Measurements from ENCODE around the gene C1orf122.

Gene C1orf122

DNA sequence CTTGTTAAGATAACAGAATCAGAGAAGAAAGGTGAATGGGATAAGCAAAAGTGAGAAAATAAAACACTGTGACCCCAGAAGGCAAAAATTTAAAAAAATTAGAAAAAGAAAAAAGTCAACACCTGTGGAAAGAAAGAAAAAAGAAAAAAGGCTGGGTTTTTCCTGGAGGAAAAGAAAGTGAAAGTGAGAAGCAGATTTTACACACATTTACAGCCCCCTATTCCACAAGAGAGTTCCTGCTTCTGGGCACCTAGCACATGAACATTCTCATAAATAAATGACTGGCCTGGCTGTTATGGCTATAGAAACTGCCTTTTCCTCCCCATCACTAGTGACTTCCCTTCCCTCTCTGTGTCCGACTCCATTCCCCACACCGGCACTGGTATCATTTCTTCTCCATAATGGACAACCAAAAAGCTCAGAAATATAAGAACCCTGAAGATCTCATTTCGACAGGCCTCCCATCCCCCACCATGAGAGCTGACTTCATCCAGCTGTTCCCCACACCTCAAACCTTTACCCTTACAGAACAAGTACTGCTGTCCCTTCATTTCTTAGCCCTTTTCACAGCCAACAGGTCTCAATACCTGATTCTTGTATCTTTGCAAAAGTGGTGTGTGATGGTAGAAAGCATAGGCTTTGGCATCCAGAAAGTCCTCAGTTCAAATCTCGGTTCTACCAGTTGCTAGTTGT is 39.2 kb downstream of the C1orf122 start:
- no peak for DNase-seq

DNA sequence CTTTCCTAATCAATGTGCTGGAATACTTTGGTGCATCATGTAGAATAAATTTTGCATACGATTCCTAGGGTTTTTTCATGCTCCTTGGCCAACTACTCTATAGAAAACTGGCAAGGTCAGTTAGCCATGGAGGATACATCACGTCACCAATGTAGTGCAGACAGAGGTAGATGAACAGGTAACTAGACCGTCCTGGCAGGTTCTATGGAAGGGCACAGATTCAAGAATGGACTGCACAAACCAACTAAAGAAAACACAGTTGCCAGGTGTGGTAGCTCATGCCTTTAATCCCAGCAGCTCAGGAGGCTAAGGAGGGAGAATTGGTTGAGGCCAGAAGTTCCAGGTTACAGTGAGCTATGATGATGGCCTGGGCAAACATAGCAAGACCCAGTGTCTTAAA is 41.9 kb downstream of the C1orf122 start:
- DNase-seq = no peak

DNA sequence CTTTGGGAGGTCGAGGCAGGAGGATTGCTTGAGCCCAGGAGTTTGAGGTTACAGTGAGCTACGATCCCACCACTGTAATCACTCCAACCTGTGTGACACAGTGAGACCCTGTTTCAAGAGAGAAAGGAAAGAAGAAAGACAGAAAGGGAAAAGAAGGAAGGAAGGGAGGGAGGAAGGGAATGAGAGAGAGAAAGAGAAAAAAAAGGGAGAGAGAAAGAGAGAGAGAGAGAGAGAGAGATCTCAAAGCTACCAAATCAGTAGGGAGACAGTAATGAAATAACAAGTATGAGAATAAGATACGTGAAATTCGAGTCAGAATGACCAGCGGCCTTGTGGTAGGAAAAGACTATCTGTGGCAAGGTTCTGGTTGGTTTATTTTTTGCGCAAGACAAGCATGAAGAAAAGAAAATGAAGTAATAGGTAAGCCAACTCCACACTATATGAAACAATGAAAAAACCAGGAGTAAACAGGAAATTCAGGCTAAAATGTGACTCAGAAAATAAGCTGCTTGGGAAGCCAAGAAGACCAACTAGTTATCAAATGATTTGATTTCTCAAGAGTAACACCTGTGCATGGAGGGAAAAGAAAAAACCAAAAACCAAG is 42.9 kb downstream of the C1orf122 start:
- no peak for DNase-seq

DNA sequence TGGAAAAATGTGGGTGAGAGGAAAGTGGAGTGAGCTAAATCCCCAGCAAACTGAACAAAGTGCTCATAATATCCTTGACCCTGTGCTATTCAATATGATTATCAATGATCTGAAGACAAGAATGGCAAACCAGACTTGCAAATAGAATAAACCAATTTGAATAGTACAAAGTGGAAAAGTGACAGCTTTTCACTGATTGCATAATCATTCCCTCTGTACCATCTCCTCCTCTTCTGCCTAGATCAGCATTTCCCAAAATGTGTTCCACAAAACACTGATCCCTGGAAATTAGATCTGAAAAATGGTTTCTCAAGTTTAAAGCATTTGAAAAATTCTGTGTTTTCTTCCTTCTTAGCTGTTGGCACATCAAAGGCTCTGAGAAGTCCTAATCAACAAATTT is 43.7 kb downstream of the C1orf122 start:
- DNase-seq = no peak

DNA sequence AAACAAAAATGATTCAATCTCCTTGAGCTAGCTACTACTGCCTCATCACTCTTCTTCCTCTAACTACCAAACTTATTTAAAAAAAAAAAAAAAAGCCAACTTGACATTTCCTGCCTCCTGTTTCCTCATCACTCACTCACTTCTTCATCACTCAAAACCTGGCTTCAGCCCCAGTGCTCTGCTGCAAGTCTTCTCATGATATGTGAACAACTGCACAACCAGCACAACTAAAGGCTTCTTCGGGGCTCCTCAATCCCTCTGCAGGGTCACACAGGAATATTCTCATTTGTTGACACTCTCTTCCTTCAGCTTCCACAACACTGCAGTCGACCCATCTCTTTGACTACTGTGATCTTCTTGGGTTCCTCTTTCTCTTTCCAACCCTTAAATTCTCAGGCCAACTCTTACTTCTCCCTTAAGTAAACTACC is 44.2 kb downstream of the C1orf122 start:
- no peak for DNase-seq

DNA sequence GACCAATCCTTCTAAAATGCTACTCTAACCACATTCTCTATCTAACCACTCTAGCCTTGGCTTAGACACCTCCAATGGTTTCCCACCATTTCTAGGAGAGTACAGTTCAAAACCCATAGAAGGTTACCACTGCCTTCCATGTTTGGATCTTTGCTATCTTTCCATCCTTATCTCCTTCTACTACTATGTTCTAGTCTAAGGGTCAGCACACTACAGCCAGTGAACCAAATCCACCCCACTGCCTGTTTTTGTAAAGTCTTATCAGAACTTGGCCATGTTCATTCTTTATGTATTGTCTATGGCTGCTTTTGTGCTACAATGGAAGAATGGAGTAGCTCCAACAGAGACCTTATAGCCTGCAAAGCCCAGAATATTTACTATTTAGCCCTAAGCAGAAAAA is 45.6 kb downstream of the C1orf122 start:
- no peak for DNase-seq

DNA sequence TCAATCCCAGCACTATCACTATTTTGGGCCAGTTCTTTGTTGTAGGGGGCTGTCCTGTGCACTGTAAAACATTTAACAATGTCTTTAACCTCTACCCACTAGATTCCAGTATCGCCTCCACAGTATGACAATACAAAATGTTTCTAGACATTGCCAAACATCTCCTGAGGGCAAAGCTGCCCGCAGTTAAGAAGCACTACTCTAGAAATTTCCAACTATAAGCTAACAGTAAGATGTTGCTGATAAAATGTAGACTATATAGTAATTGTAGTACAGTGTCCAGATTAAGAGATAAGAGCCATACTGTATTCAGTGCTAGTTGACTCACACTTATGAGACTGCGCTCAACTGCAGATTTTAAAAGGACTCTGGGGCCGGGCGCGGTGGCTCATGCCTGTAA is 46.8 kb downstream of the C1orf122 start:
- DNase-seq = no peak

All from activated CD4-positive, alpha-beta T cell treated with anti-CD3 and anti-CD28 coated beads, Interleukin-2, amount 50 U/mL, for 48 hours (primary cell).